Suprapubic skin (tissue), 3 donors: ENCODE data around the gene UNC13B.

ENCODE experiments used
- CTCF ChIP-seq, 2 donors: fragments of 200-600 bp in 1 of 2; fragments of 450-650 bp in 1 of 2; sonication (generic) in 1 of 2; IDR thresholded peaks; one replicate each; pipeline ENCODE4 v1.5.1; 2016 to 2019; ENCODE audit warnings: antibody characterized with exemption in 2 of 2, mild to moderate bottlenecking in 1 of 2, moderate library complexity in 1 of 2
- POLR2A ChIP-seq, 2 donors: fragments of 450-650 bp; IDR thresholded peaks; one replicate each; pipeline ENCODE4 v1.6.1; 2017; ENCODE audit warnings: antibody characterized with exemption in 2 of 2, mild to moderate bottlenecking in 2 of 2, moderate library complexity in 2 of 2

GRCh38 chr9:35355939-35356338, 194.1 kb downstream of the UNC13B start:
- TF ChIP-seq CTCF (IDR thresholded peaks at IDR 0.05) (no peak), POLR2A (IDR thresholded peaks at IDR 0.05) (no peak)
